BJ (cell line): ENCODE measurements around the gene SHISA7. TPM values are rescaled to one million over a fixed set of nuclear protein-coding genes. Genes with fewer than 3 reads are reported as not detected.
"Not testable (repeated sequence)": the region's sequence is repeated elsewhere in the genome, so short reads cannot be mapped to it uniquely, and the experiment has no call there.

Experiments
- CTCF ChIA-PET: fragments of 350-600 bp; formaldehyde crosslinking; extraction: SDS; loops from one replicate; lab custom pipeline; 2021; ENCODE audit warnings: antibody characterized with exemption, inconsistent platforms; lab: Yijun Ruan, JAX
- POLR2A ChIA-PET: fragments of 300-600 bp; sonication (Branson Sonifier 250); formaldehyde crosslinking; extraction: SDS; loops from one replicate; lab custom pipeline; 2021; ENCODE audit warnings: antibody characterized with exemption; lab: Charles Lee
- DNase-seq: peaks from one replicate; pipeline ENCODE4 v3.0.0-alpha.2; 2011; ENCODE audit warnings: low read depth
- H3K27me3 ChIP-seq: 2 replicates; pipeline ENCODE4 v1.6.0; 2011; ENCODE audit warnings: low read length; ENCODE audit not compliant: control insufficient read depth, insufficient read depth
- H3K36me3 ChIP-seq: 2 replicates; pipeline ENCODE4 v1.5.1; 2011; ENCODE audit warnings: low read length; ENCODE audit not compliant: control insufficient read depth, insufficient read depth
- H3K4me3 ChIP-seq: 2 replicates; pipeline ENCODE4 v1.5.1; 2011; ENCODE audit warnings: low read depth, mild to moderate bottlenecking, control low read depth, low read length
- CTCF ChIP-seq: IDR thresholded peaks from 2 replicates; pipeline ENCODE4 v1.5.1; 2011; ENCODE audit warnings: low read depth, mild to moderate bottlenecking, control low read depth, inconsistent platforms, low read length, moderate library complexity; ENCODE audit not compliant: insufficient read depth
- polyA plus RNA-seq: library from polyadenylated mRNA; depleted of rRNA; stranded (reverse); fragments of >200 nt; gene quantifications from 2 replicates; pipeline ENCODE4 v1.2.3, GENCODE V29; 2011

The SHISA7 gene
- polyA plus RNA-seq, 1 experiment: not detected

GRCh38 chr19:55449469-55449868 lies 6.4 kb upstream of the SHISA7 start:
- no peak for TF ChIP-seq CTCF
- H3K36me3 ChIP-seq: no peaks in the 10 kb centered on the region
- DNase-seq: no peak
- ChIA-PET POLR2A (no interaction called here), CTCF (interaction anchor here (1.0 kb wide), 1 partner anchor 31 kb away, joined by 5 read pairs; no protein-coding TSS in a partner anchor)
- peaks cover 18% of the 10 kb centered on the region for H3K27me3 ChIP-seq
- no peak overlapping the region for H3K4me3 ChIP-seq

GRCh38 chr19:55448175-55448490 lies 5.0 kb upstream of the SHISA7 start:
- POLR2A ChIA-PET, H3K4me3 ChIP-seq, H3K36me3 ChIP-seq, DNase-seq: not testable (repeated sequence)
- H3K27me3 ChIP-seq: peaks cover 27% of the 10 kb centered on the region
- CTCF ChIA-PET: interaction anchor here (0.7 to 1.9 kb wide), 3 partner anchors 30 to 306 kb away, joined by 3 to 8 read pairs (median 3); no protein-coding TSS in a partner anchor

GRCh38 chr19:55447421-55448174 lies 4.5 kb upstream of the SHISA7 start:
- ChIA-PET POLR2A (no interaction called here), CTCF (interaction anchor here (0.7 to 1.9 kb wide), 4 partner anchors 11 to 306 kb away, joined by 3 to 8 read pairs (median 4); no protein-coding TSS in a partner anchor)
- H3K36me3 ChIP-seq: no peaks in the 10 kb centered on the region
- H3K27me3 ChIP-seq: peaks cover 29% of the 10 kb centered on the region
- H3K4me3 ChIP-seq: no peak overlapping the region
- DNase-seq: no peak
- TF ChIP-seq CTCF: no peak

GRCh38 chr19:55446060-55446459 lies 3.0 kb upstream of the SHISA7 start:
- H3K4me3 ChIP-seq: no peak overlapping the region
- DNase-seq: no peak
- TF ChIP-seq CTCF: no peak
- ChIA-PET POLR2A (no interaction called here), CTCF (interaction anchor here (1.4 to 1.9 kb wide), 2 partner anchors 9 to 28 kb away, joined by 6 to 8 read pairs; no protein-coding TSS in a partner anchor)
- peaks cover 32% of the 10 kb centered on the region for H3K27me3 ChIP-seq
- H3K36me3 ChIP-seq: no peaks in the 10 kb centered on the region

- H3K4me3 ChIP-seq: no peak overlapping the region
- DNase-seq: no peak
- ChIA-PET CTCF (interaction anchor here (0.6 to 2.1 kb wide), 5 partner anchors 9 to 284 kb away, joined by 3 to 10 read pairs (median 4); partner anchors contain the start of gene ISOC2), POLR2A (no interaction called here)
- H3K27me3 ChIP-seq: peaks cover 35% of the 10 kb centered on the region
- no peaks in the 10 kb centered on the region for H3K36me3 ChIP-seq
- no peak for TF ChIP-seq CTCF
Measured at GRCh38 chr19:55444646-55445045, 1.5 kb upstream of the SHISA7 start.
